Heart right ventricle (tissue), 16 donors: ENCODE results near the gene STAMBPL1. TPM values are rescaled to one million over a fixed set of nuclear protein-coding genes. Genes with fewer than 3 reads are reported as not detected.

ENCODE experiments used
- ATAC-seq, 8 donors: fragments of 200-7000 bp; cut with Tn5 transposase; one replicate each; pipeline ENCODE4 v1.9.1; 2020; ENCODE audit warnings: mild to moderate bottlenecking in 8 of 8, moderate library complexity in 8 of 8, moderate number of reproducible peaks in 1 of 8
- DNase-seq, 2 donors: peaks; one replicate each; pipeline ENCODE4 v3.0.0-alpha.2; 2020
- H3K27ac ChIP-seq, 10 donors: fragments of 200-600 bp; sonication (generic) in 2 of 10; one replicate each; pipeline versions ENCODE4 v1.5.0 to v1.8.0; 2020 to 2022; ENCODE audit warnings: mild to moderate bottlenecking in 3 of 10
- H3K27me3 ChIP-seq, 7 donors: fragments of 200-600 bp; one replicate each; pipeline ENCODE4 v1.8.0; 2021 to 2022; ENCODE audit warnings: mild to moderate bottlenecking in 2 of 7
- H3K36me3 ChIP-seq, 9 donors: fragments of 200-600 bp; sonication (generic) in 1 of 9; one replicate each; pipeline versions ENCODE4 v1.5.0 to v1.8.0; 2020 to 2022; ENCODE audit warnings: mild to moderate bottlenecking in 2 of 9
- H3K4me1 ChIP-seq, 9 donors: fragments of 200-600 bp; sonication (generic) in 1 of 9; one replicate each; pipeline versions ENCODE4 v1.5.0 to v1.8.0; 2020 to 2022; ENCODE audit warnings: mild to moderate bottlenecking in 4 of 9
- H3K4me3 ChIP-seq, 10 donors: fragments of 200-600 bp; sonication (generic) in 2 of 10; one replicate each; pipeline versions ENCODE4 v1.5.0 to v1.8.0; 2020 to 2022; ENCODE audit warnings: mild to moderate bottlenecking in 7 of 10, moderate library complexity in 2 of 10
- H3K9me3 ChIP-seq, 11 donors: fragments of 200-600 bp in 10 of 11; sonication (generic) in 2 of 11; one replicate each; pipeline versions ENCODE4 v1.5.0 to v1.8.0; 2013 to 2022; ENCODE audit warnings: mild to moderate bottlenecking in 2 of 11, control low read depth in 1 of 11, moderate library complexity in 1 of 11
- WGBS, 2 donors: extraction: QIAGEN DNeasy Blood & Tissue Kit; methylation state at CpG; one replicate each; pipeline ENCODE4 v1.1.7; 2013; ENCODE audit warnings: inconsistent platforms in 1 of 2; 5-methylcytosine and 5-hydroxymethylcytosine counted together
- intact Hi-C, 10 donors: fragments of 100-400 bp; cut with DNase I; formaldehyde crosslinking; loops; one replicate each; pipeline versions ENCODE4 v1.11.1 to v1.14.2; 2022
- polyA plus RNA-seq, 2 donors: library from polyadenylated mRNA; stranded (reverse); fragments of 200-250 nt; gene quantifications; one replicate each; pipeline ENCODE4 v1.2.3, GENCODE V29; 2013
- total RNA-seq, 10 donors: library from RNA; stranded (reverse); fragmentation: NEBNext Ultra II Directional in 3 of 10; extraction: Animal tissue kit (Norgen Biotek cat#: 25700) in 3 of 10; gene quantifications; one replicate each; pipeline versions ENCODE4 v1.2.1 to v1.2.4, GENCODE V29; 2021 to 2023
- TF ChIP-seq, protein P1 (sequence below), 9 donors: fragments of 200-600 bp; sonication (generic) in 2 of 9; IDR thresholded peaks; one replicate each; pipeline versions ENCODE4 v1.5.0 to v1.8.0; 2021 to 2022; ENCODE audit warnings: antibody characterized with exemption in 9 of 9, mild to moderate bottlenecking in 5 of 9, moderate library complexity in 1 of 9
- donor health status: Arrhythmogenic right ventricular cardiomyopathy.
- donor health status: ischemic (EF 13 %, LVEDD 7.1; RV severe dilation, severe dysfunction).
- donor health status: healthy with polysubstance abuse.
- donor health status: DM: no; HTN: yes; CAD: no.
- donor health status: DM: no; HTN: no; CAD: no.
- donor health status: ischemic (EF 25% LVEDD 6.9; RV normal size, moderate dysfunction).
- donor health status: ischemic (EF 25% LVEDD 5.7; RV mildly dilated, moderate dysfunction).
- donor health status: healthy.
- donor health status: DM: yes; HTN: yes; CAD: no.
- donor health status: Ischemic cardiomyopathy.
- donor health status: ischemic (EF 35%, LVEDD 5.7; RV mildly dilated, moderate dysfunction).
- donor health status: nonischemic (EF 11% LVEDD 7.7; RV severe dilation, severe dysfunction).
- donor health status: DM: yes; HTN: yes; CAD: no.
- donor health status: PGD.
- donor health status: ischemic (EF 29% LVEDD 5.4; RV normal size, mild dysfunction).
- donor health status: nonischemic (EF 23%, LVEDD 6.1; RV moderate dilation, normal function).

The STAMBPL1 gene
- total and polyA plus RNA-seq, 12 donors = 0.94 to 3.3 (median 2.7) TPM

- intact Hi-C loops = no loop called here
- Histone ChIP-seq H3K36me3 (no peaks in the 10 kb centered on the region), H3K27me3 (no peaks in the 10 kb centered on the region), H3K27ac (no peak overlapping the region), H3K9me3 (no peaks in the 10 kb centered on the region), H3K4me3 (no peak overlapping the region), H3K4me1 (no peaks in the 10 kb centered on the region)
- WGBS, 2 donors = 95 to 96% methylated on average over 2 of the region's 2 CpGs
- no peak for ATAC-seq
- DNase-seq = no peak
- TF ChIP-seq, protein P1, sequence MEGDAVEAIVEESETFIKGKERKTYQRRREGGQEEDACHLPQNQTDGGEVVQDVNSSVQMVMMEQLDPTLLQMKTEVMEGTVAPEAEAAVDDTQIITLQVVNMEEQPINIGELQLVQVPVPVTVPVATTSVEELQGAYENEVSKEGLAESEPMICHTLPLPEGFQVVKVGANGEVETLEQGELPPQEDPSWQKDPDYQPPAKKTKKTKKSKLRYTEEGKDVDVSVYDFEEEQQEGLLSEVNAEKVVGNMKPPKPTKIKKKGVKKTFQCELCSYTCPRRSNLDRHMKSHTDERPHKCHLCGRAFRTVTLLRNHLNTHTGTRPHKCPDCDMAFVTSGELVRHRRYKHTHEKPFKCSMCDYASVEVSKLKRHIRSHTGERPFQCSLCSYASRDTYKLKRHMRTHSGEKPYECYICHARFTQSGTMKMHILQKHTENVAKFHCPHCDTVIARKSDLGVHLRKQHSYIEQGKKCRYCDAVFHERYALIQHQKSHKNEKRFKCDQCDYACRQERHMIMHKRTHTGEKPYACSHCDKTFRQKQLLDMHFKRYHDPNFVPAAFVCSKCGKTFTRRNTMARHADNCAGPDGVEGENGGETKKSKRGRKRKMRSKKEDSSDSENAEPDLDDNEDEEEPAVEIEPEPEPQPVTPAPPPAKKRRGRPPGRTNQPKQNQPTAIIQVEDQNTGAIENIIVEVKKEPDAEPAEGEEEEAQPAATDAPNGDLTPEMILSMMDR (IDR thresholded peaks at IDR 0.05) = no peak
Observed at GRCh38 chr10:88866454-88866853, 13.6 kb upstream of the STAMBPL1 start.

DNA sequence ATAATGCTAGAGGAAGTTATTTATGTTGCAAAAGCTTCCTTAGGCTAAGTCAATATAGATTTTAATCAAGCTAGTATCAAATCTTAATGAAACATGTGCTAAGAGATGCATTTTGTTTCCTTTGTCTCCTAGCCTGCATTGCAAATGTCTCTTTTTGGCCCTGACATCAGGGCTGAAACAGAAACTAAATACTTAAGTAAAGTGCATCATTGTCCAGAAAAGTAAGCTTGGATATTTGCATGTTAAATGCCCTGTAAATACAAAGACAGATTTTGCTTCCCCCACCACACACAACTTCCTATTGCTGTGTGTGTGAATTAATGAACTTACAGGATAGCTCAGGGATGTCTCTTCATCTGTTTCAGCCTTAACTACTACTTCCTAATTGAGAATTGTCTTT, 10.0 kb upstream of the STAMBPL1 start:
- Histone ChIP-seq H3K27me3 (no peaks in the 10 kb centered on the region), H3K4me1 (peaks cover 0 to 17% (median 6%) of the 10 kb centered on the region in 9 donors)
- TF ChIP-seq, protein P1 (IDR thresholded peaks at IDR 0.05) = no peak

GRCh38 chr10:88873757-88874156, 6.3 kb upstream of the STAMBPL1 start:
- no peaks in the 10 kb centered on the region for H3K9me3 ChIP-seq
- TF ChIP-seq, protein P1 (IDR thresholded peaks at IDR 0.05) = no peak
- H3K36me3 ChIP-seq = no peaks in the 10 kb centered on the region
- ATAC-seq (no peak), DNase-seq (no peak)
- intact Hi-C loops = no loop called here
- no peak overlapping the region for H3K27ac ChIP-seq
- 42 to 45% methylated on average over 2 of the region's 2 CpGs for whole genome bisulfite sequencing, 2 donors
- peaks cover 0 to 6% (median 0%) of the 10 kb centered on the region in 7 donors for H3K27me3 ChIP-seq
- H3K4me3 ChIP-seq = no peak overlapping the region
- H3K4me1 ChIP-seq = peaks cover 0 to 23% (median 9%) of the 10 kb centered on the region in 9 donors

More for the DNA sequence above, 10.0 kb upstream of the STAMBPL1 start:
- DNase-seq = no peak
- no peaks in the 10 kb centered on the region for H3K36me3 ChIP-seq
- intact Hi-C loops = no loop called here
- ATAC-seq = no peak
- no peak overlapping the region for H3K27ac ChIP-seq
- H3K4me3 ChIP-seq = no peak overlapping the region
- no peaks in the 10 kb centered on the region for H3K9me3 ChIP-seq

DNA sequence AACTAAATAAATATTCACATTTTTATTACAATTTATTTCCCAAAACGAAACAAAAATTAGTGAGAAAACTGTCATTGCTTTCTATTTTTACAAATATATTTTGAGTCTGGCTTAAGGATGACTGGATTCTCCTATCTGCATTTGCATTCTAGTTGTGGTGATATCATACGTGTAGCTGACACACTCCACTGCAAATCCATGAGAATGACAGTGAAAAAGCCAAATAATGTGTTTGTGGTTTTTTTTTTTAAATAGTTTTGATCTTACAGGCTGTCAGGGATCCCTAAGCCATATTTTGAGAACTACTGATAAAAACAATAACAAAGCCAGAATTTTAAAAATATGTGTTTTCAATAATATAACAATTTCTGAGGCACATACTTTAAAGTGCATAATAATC, 5.8 kb upstream of the STAMBPL1 start:
- Histone ChIP-seq H3K4me1 (peaks cover 0 to 28% (median 13%) of the 10 kb centered on the region in 9 donors), H3K27ac (no peak overlapping the region), H3K27me3 (peaks cover 0 to 6% (median 0%) of the 10 kb centered on the region in 7 donors), H3K4me3 (no peak overlapping the region), H3K36me3 (no peaks in the 10 kb centered on the region), H3K9me3 (no peaks in the 10 kb centered on the region)
- TF ChIP-seq, protein P1 (IDR thresholded peaks at IDR 0.05) = no peak
- DNase-seq = no peak
- no peak for ATAC-seq
- intact Hi-C loops = no loop called here
- 50 to 60% methylated on average over 2 of the region's 2 CpGs for WGBS, 2 donors
